ENCODE data around the gene ARHGAP26. TPM values are rescaled to one million over a fixed set of nuclear protein-coding genes. Genes with fewer than 3 reads are reported as not detected.

ARHGAP26 gene
- total RNA-seq, 1 experiment from 2014 or later: 65.5 TPM

DNA sequence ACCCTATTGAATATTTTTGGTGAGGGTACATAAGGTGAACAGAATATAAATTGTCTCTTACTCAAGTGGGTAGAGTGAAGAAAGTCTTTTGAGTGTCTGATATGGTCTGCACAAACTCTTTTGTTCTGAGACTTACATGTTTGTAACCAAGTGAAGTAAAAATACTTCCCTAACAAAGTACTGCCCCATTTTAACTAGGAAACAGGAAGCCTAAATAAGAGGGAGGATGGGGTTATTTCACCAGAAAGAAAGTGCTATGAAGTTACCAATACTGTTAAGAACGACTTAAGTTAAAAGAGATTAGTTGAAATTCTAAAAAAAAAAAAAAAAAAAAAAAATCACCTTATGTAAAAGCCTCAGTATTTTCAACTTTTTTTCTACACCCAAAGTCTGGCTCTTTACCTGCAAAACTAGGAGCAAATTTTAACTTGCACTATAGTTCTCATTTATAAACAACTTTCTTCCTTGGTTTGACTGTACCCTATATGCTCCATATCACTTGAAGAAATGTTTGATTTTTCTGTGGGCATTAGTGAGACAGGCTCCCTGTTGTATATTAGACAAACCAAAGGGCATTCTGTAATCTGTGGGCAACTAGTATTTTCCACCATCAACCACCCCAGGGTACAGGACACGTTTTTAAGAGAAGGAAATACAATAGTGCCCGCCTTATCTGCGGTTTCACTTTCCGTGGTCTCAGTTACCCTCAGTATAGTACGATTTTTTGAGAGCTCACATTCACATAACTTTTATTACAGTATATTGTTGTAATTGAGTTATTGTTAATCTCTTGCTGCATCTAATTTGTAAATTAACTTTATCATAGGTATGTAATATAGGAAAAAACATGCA lies 505.6 kb downstream of the ARHGAP26 start:
- DNase-seq (ENCODE audit: low read depth, low spot score): no peak
- Histone ChIP-seq H3K27ac (ENCODE audit: low read length) (no peak overlapping the region), H3K36me3 (ENCODE audit: control insufficient read depth, insufficient read depth, low read length) (no peaks in the 10 kb centered on the region), H3K9me3 (ENCODE audit: control insufficient read depth, insufficient read depth, low read depth, low read length) (no peaks in the 10 kb centered on the region), H3K4me3 (ENCODE audit: low read depth in 2 of 2, low read length in 2 of 2) (no peak overlapping the region), H3K27me3 (ENCODE audit: control insufficient read depth, insufficient read depth, low read length) (no peaks in the 10 kb centered on the region), H3K4me1 (ENCODE audit: control insufficient read depth, insufficient read depth, low read length) (peaks cover 12% of the 10 kb centered on the region)
- in situ Hi-C loops (cut with HindIII; ENCODE audit: low pct_unique_long_range_greater_than_20kb, low sequenced_read_pairs): no loop called here
- intact Hi-C loops (cut with micrococcal nuclease; ENCODE audit: unreplicated experiment): no loop called here
- TF ChIP-seq, protein P1, sequence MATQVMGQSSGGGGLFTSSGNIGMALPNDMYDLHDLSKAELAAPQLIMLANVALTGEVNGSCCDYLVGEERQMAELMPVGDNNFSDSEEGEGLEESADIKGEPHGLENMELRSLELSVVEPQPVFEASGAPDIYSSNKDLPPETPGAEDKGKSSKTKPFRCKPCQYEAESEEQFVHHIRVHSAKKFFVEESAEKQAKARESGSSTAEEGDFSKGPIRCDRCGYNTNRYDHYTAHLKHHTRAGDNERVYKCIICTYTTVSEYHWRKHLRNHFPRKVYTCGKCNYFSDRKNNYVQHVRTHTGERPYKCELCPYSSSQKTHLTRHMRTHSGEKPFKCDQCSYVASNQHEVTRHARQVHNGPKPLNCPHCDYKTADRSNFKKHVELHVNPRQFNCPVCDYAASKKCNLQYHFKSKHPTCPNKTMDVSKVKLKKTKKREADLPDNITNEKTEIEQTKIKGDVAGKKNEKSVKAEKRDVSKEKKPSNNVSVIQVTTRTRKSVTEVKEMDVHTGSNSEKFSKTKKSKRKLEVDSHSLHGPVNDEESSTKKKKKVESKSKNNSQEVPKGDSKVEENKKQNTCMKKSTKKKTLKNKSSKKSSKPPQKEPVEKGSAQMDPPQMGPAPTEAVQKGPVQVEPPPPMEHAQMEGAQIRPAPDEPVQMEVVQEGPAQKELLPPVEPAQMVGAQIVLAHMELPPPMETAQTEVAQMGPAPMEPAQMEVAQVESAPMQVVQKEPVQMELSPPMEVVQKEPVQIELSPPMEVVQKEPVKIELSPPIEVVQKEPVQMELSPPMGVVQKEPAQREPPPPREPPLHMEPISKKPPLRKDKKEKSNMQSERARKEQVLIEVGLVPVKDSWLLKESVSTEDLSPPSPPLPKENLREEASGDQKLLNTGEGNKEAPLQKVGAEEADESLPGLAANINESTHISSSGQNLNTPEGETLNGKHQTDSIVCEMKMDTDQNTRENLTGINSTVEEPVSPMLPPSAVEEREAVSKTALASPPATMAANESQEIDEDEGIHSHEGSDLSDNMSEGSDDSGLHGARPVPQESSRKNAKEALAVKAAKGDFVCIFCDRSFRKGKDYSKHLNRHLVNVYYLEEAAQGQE (IDR thresholded peaks at IDR 0.05; ENCODE audit: insufficient read depth in 1 of 2, low read depth in 2 of 2, low read length in 1 of 2): no peak
- TF ChIP-seq, protein P2, sequence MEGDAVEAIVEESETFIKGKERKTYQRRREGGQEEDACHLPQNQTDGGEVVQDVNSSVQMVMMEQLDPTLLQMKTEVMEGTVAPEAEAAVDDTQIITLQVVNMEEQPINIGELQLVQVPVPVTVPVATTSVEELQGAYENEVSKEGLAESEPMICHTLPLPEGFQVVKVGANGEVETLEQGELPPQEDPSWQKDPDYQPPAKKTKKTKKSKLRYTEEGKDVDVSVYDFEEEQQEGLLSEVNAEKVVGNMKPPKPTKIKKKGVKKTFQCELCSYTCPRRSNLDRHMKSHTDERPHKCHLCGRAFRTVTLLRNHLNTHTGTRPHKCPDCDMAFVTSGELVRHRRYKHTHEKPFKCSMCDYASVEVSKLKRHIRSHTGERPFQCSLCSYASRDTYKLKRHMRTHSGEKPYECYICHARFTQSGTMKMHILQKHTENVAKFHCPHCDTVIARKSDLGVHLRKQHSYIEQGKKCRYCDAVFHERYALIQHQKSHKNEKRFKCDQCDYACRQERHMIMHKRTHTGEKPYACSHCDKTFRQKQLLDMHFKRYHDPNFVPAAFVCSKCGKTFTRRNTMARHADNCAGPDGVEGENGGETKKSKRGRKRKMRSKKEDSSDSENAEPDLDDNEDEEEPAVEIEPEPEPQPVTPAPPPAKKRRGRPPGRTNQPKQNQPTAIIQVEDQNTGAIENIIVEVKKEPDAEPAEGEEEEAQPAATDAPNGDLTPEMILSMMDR (IDR thresholded peaks at IDR 0.05): no peak
- TF ChIP-seq TCF7L2 (IDR thresholded peaks at IDR 0.05; ENCODE audit: low read depth, low read length) (no peak), SIN3A (IDR thresholded peaks at IDR 0.05; ENCODE audit: borderline replicate concordance, insufficient read depth, low read depth, low read length) (no peak)
- ChIA-PET POLR2A (no interaction called here), CTCF (no interaction called here)
- no peak for ATAC-seq
- BruUV-seq (replicated peaks): no TSS peak

DNA sequence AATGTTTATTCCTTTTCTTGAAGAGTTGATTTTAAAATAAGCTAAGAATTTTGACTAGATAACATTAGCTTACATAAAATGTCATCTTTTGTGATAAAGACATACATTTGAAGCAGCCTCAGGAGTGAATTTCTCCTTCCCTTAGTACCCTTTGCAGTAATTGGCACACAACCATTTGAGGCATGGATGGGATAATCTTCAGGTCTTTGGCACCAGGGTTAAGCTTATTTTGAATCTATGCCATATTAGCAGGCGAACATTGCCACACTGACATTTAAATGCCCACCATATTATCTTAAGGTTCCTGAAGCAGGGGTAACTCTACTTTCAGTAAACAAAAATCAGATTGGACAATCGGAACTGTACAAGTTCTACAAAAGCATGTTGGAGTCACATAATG lies 507.4 kb downstream of the ARHGAP26 start:
- Histone ChIP-seq H3K27me3 (ENCODE audit: control insufficient read depth, insufficient read depth, low read length) (no peaks in the 10 kb centered on the region), H3K27ac (ENCODE audit: low read length) (no peak overlapping the region), H3K9me3 (ENCODE audit: control insufficient read depth, insufficient read depth, low read depth, low read length) (no peaks in the 10 kb centered on the region), H3K4me1 (ENCODE audit: control insufficient read depth, insufficient read depth, low read length) (peaks cover 12% of the 10 kb centered on the region), H3K4me3 (ENCODE audit: low read depth in 2 of 2, low read length in 2 of 2) (no peak overlapping the region), H3K36me3 (ENCODE audit: control insufficient read depth, insufficient read depth, low read length) (no peaks in the 10 kb centered on the region; the same call in 1 of the 2 replicates)
- DNase-seq (ENCODE audit: low read depth, low spot score): no peak
- in situ Hi-C loops (cut with HindIII; ENCODE audit: low pct_unique_long_range_greater_than_20kb, low sequenced_read_pairs) (no loop called here), intact Hi-C loops (cut with micrococcal nuclease; ENCODE audit: unreplicated experiment) (no loop called here)
- ATAC-seq: no peak
- ChIA-PET CTCF (no interaction called here), POLR2A (no interaction called here)
- TF ChIP-seq POLR2AphosphoS5 (IDR thresholded peaks at IDR 0.05; ENCODE audit: low read depth, low read length) (no peak), TCF7L2 (IDR thresholded peaks at IDR 0.05; ENCODE audit: low read depth, low read length) (no peak), SIN3A (IDR thresholded peaks at IDR 0.05; ENCODE audit: borderline replicate concordance, insufficient read depth, low read depth, low read length) (no peak)
- TF ChIP-seq, protein P1 (IDR thresholded peaks at IDR 0.05; ENCODE audit: insufficient read depth in 1 of 2, low read depth in 2 of 2, low read length in 1 of 2): no peak
- TF ChIP-seq, protein P2 (IDR thresholded peaks at IDR 0.05): no peak
- BruUV-seq (replicated peaks): no TSS peak
